Neural crest cell (in vitro differentiated cells): ENCODE results near the gene CREB3L4. TPM values are rescaled to one million over a fixed set of nuclear protein-coding genes. Genes with fewer than 3 reads are reported as not detected.

Experiments used
- DNase-seq: peaks from one replicate; pipeline ENCODE4 v3.0.0; 2021; ENCODE audit warnings: low read depth, mixed read lengths, low spot score
- H3K27ac Mint-ChIP-seq: one replicate; pipeline ENCODE4 v1.8.0; 2021; ENCODE audit warnings: mild to moderate bottlenecking, mixed read lengths; ENCODE audit not compliant: unreplicated experiment
- H3K27me3 Mint-ChIP-seq: 2 replicates; pipeline ENCODE4 v1.8.0; 2021; ENCODE audit warnings: low read depth, mild to moderate bottlenecking, mixed read lengths
- H3K36me3 Mint-ChIP-seq: 2 replicates; pipeline ENCODE4 v1.8.0; 2021; ENCODE audit warnings: low read depth, mild to moderate bottlenecking, mixed read lengths
- H3K4me1 Mint-ChIP-seq: 2 replicates; pipeline ENCODE4 v1.8.0; 2021; ENCODE audit warnings: mixed read lengths
- H3K4me3 Mint-ChIP-seq: one replicate; pipeline ENCODE4 v1.8.0; 2021; ENCODE audit warnings: mild to moderate bottlenecking, mixed read lengths
- H3K9me3 Mint-ChIP-seq: 2 replicates; pipeline ENCODE4 v1.8.0; 2021; ENCODE audit warnings: mixed read lengths
- CTCF ChIP-seq: fragments of 200-600 bp; sonication (generic); conservative IDR thresholded peaks from 2 replicates; pipeline ENCODE4 v1.5.0; 2021; ENCODE audit warnings: antibody characterized with exemption, mild to moderate bottlenecking
- total RNA-seq: library from RNA; stranded (reverse); gene quantifications from 2 replicates; pipeline ENCODE4 v1.2.1, GENCODE V29; 2021

The CREB3L4 gene
- total RNA-seq, 1 donor from 2014 or later: 20.0 TPM

- Mint-ChIP-seq H3K4me3 (peak overlapping the region; percentile 98), H3K36me3 (peaks cover 22% of the 10 kb centered on the region), H3K4me1 (peaks cover 51% of the 10 kb centered on the region), H3K27ac (no peak overlapping the region), H3K9me3 (peaks cover 4% of the 10 kb centered on the region), H3K27me3 (no peaks in the 10 kb centered on the region)
- TF ChIP-seq CTCF: no peak
- DNase-seq: no peak
Measured at GRCh38 chr1:153987621-153988020, 19.9 kb downstream of the CREB3L4 start.

GRCh38 chr1:153990468-153991150 is 22.9 kb downstream of the CREB3L4 start, which contains the start of gene RPS27:
RPS27 (plus strand) TSS chr1:153990762; CDS start chr1:153990797, 35 bp downstream.
- no peaks in the 10 kb centered on the region for H3K27me3 Mint-ChIP-seq
- peaks cover 26% of the 10 kb centered on the region for H3K36me3 Mint-ChIP-seq
- peaks cover 4% of the 10 kb centered on the region for H3K9me3 Mint-ChIP-seq
- DNase-seq: peak; percentile 83
- peak within 1 kb of the TSS; percentile 98 for H3K4me3 Mint-ChIP-seq
- H3K27ac Mint-ChIP-seq: peak within 1 kb of the TSS; percentile 99
- TF ChIP-seq CTCF: no peak
- peaks cover 44% of the 10 kb centered on the region for H3K4me1 Mint-ChIP-seq

GRCh38 chr1:153991151-153991630 is 23.5 kb downstream of the CREB3L4 start:
- Mint-ChIP-seq H3K4me1 (peaks cover 40% of the 10 kb centered on the region), H3K36me3 (peaks cover 28% of the 10 kb centered on the region), H3K27ac (peak overlapping the region; percentile 99), H3K27me3 (no peaks in the 10 kb centered on the region), H3K4me3 (peak overlapping the region; percentile 98), H3K9me3 (peaks cover 4% of the 10 kb centered on the region)
- no peak for TF ChIP-seq CTCF
- no peak for DNase-seq

- Mint-ChIP-seq H3K27me3 (no peaks in the 10 kb centered on the region), H3K36me3 (peaks cover 28% of the 10 kb centered on the region), H3K9me3 (peaks cover 4% of the 10 kb centered on the region), H3K4me3 (peak overlapping the region; percentile 98), H3K4me1 (peaks cover 34% of the 10 kb centered on the region), H3K27ac (peak overlapping the region; percentile 99)
- no peak for TF ChIP-seq CTCF
- DNase-seq: no peak
Measured at GRCh38 chr1:153991806-153992205, 24.1 kb downstream of the CREB3L4 start.

- Mint-ChIP-seq H3K27ac (no peak overlapping the region), H3K9me3 (peaks cover 4% of the 10 kb centered on the region), H3K27me3 (no peaks in the 10 kb centered on the region), H3K4me1 (peaks cover 27% of the 10 kb centered on the region), H3K36me3 (peaks cover 28% of the 10 kb centered on the region), H3K4me3 (peak overlapping the region; percentile 75)
- no peak for DNase-seq
- no peak for TF ChIP-seq CTCF
Measured at GRCh38 chr1:153995202-153995601, 27.5 kb downstream of the CREB3L4 start.
